Neural cell (in vitro differentiated cells): ENCODE results near the gene GPR143. TPM values are rescaled to one million over a fixed set of nuclear protein-coding genes. Genes with fewer than 3 reads are reported as not detected.

ENCODE experiments used
- H2AFZ ChIP-seq: fragments of 200-600, 300-800 bp; sonication (generic), shearing (Covaris generic); 2 replicates; pipeline ENCODE4 v1.6.0; 2014; ENCODE audit warnings: low read depth, mild to moderate bottlenecking, antibody characterized with exemption, low read length, moderate library complexity
- H3F3A ChIP-seq: fragments of 200-600 bp; shearing (Covaris generic); 2 replicates; pipeline ENCODE4 v1.6.1; 2016; ENCODE audit warnings: mild to moderate bottlenecking, moderate library complexity, mixed read lengths, antibody characterized with exemption, low read length; ENCODE audit not compliant: insufficient read depth, poor library complexity, severe bottlenecking
- H3K27ac ChIP-seq: fragments of 200-600, 300-800 bp; sonication (generic), shearing (Covaris generic); 2 replicates; pipeline ENCODE4 v1.5.1; 2014; ENCODE audit warnings: mild to moderate bottlenecking, low read length, moderate library complexity
- H3K27me3 ChIP-seq: fragments of 300-800, 200-600 bp; sonication (generic), shearing (Covaris generic); 2 replicates; pipeline ENCODE4 v1.6.0; 2014; ENCODE audit warnings: mild to moderate bottlenecking, low read depth, low read length, moderate library complexity; ENCODE audit not compliant: insufficient read depth
- H3K36me3 ChIP-seq: fragments of 300-800, 200-600 bp; sonication (generic), shearing (Covaris generic); 2 replicates; pipeline ENCODE4 v1.5.1; 2014; ENCODE audit warnings: mild to moderate bottlenecking, antibody characterized with exemption, low read length, moderate library complexity; ENCODE audit not compliant: insufficient read depth
- H3K4me2 ChIP-seq: fragments of 300-800, 200-600 bp; sonication (generic), shearing (Covaris generic); 2 replicates; pipeline ENCODE4 v1.6.0; 2014; ENCODE audit warnings: mild to moderate bottlenecking, low read length
- H3K4me3 ChIP-seq: fragments of 300-800, 200-600 bp; sonication (generic), shearing (Covaris generic); 2 replicates; pipeline ENCODE4 v1.5.1; 2014; ENCODE audit warnings: mild to moderate bottlenecking, low read length, moderate library complexity
- H3K79me2 ChIP-seq: fragments of 200-600 bp; shearing (Covaris generic); replicated peaks from 2 replicates; pipeline ENCODE4 v1.6.0; 2014; ENCODE audit warnings: mild to moderate bottlenecking, low read length, moderate library complexity; ENCODE audit not compliant: insufficient read depth
- H3K9ac ChIP-seq: fragments of 300-800, 200-600 bp; sonication (generic), shearing (Covaris generic); 2 replicates; pipeline ENCODE4 v1.6.1; 2016; ENCODE audit warnings: mild to moderate bottlenecking, low read length, mixed read lengths
- H3K9me2 ChIP-seq: fragments of 200-600 bp; shearing (Covaris generic); 2 replicates; pipeline ENCODE4 v1.6.1; 2016; ENCODE audit warnings: mild to moderate bottlenecking, low read length, mixed read lengths; ENCODE audit not compliant: insufficient read depth
- H3K9me3 ChIP-seq: fragments of 200-600, 300-800 bp; sonication (generic), shearing (Covaris generic); 2 replicates; pipeline ENCODE4 v1.6.1; 2016; ENCODE audit warnings: mild to moderate bottlenecking, mixed run types, low read length, moderate library complexity, mixed read lengths
- H4K20me1 ChIP-seq: fragments of 200-600 bp; shearing (Covaris generic); 2 replicates; pipeline ENCODE4 v1.6.1; 2016; ENCODE audit warnings: mild to moderate bottlenecking, mixed run types; ENCODE audit not compliant: insufficient read depth
- CTCF ChIP-seq: fragments of 450-650 bp; IDR thresholded peaks from 2 replicates; pipeline ENCODE4 v1.5.1; 2014; ENCODE audit warnings: antibody characterized with exemption, mild to moderate bottlenecking, moderate library complexity; ENCODE audit not compliant: poor library complexity, severe bottlenecking
- EP300 ChIP-seq: fragments of 450-650 bp; conservative IDR thresholded peaks from 2 replicates; pipeline ENCODE4 v1.6.1; 2014; ENCODE audit warnings: antibody characterized with exemption, mild to moderate bottlenecking, moderate library complexity; ENCODE audit not compliant: poor library complexity, severe bottlenecking
- EZH2 ChIP-seq: fragments of 200-600, 300-800 bp; shearing (Covaris generic), sonication (generic); IDR thresholded peaks from 2 replicates; pipeline ENCODE4 v1.6.1; 2014; ENCODE audit warnings: antibody characterized with exemption, low read length, borderline replicate concordance, mild to moderate bottlenecking; ENCODE audit not compliant: insufficient read depth, poor library complexity, severe bottlenecking
- MXI1 ChIP-seq: fragments of 450-650 bp; conservative IDR thresholded peaks from 2 replicates; pipeline ENCODE4 v1.6.1; 2014; ENCODE audit warnings: antibody characterized with exemption, mild to moderate bottlenecking; ENCODE audit not compliant: poor library complexity, severe bottlenecking
- POLR2AphosphoS5 ChIP-seq: IDR thresholded peaks from 2 replicates; pipeline ENCODE4 v1.6.1; 2012
- RAD21 ChIP-seq: fragments of 450-650 bp; conservative IDR thresholded peaks from 2 replicates; pipeline ENCODE4 v1.6.1; 2014; ENCODE audit warnings: antibody characterized with exemption, mild to moderate bottlenecking, moderate library complexity
- REST ChIP-seq: IDR thresholded peaks from 2 replicates; pipeline ENCODE4 v1.6.1; 2012; ENCODE audit warnings: borderline replicate concordance
- SMC3 ChIP-seq: fragments of 450-650 bp; conservative IDR thresholded peaks from 2 replicates; pipeline ENCODE4 v1.6.1; 2014; ENCODE audit warnings: antibody characterized with exemption, mild to moderate bottlenecking, moderate library complexity; ENCODE audit not compliant: poor library complexity
- TAF1 ChIP-seq: IDR thresholded peaks from 2 replicates; pipeline ENCODE4 v1.6.1; 2012; ENCODE audit warnings: low read depth
- polyA plus RNA-seq: library from polyadenylated mRNA; depleted of rRNA; stranded (reverse); fragments of >200 nt; gene quantifications from 2 replicates; pipeline ENCODE4 v1.2.3, GENCODE V29; 2014

Gene GPR143
- polyA plus RNA-seq, 1 donor from 2014 or later = 5.5 TPM

- Histone ChIP-seq H3K9me3 (no peaks in the 10 kb centered on the region), H2AFZ (no peak overlapping the region), H3K9me2 (no peaks in the 10 kb centered on the region), H3K4me3 (no peak overlapping the region), H3K9ac (no peak overlapping the region), H4K20me1 (no peaks in the 10 kb centered on the region), H3K36me3 (no peaks in the 10 kb centered on the region), H3F3A (no peaks in the 10 kb centered on the region), H3K79me2 (no peaks in the 10 kb centered on the region), H3K4me2 (no peak overlapping the region), H3K27ac (no peak overlapping the region), H3K27me3 (no peaks in the 10 kb centered on the region)
- TF ChIP-seq SMC3 (no peak), RAD21 (no peak), EZH2 (no peak), TAF1 (no peak), REST (no peak), CTCF (no peak), POLR2AphosphoS5 (no peak), EP300 (no peak), MXI1 (no peak)
These were observed 38.8 kb upstream of the GPR143 start for GRCh38 chrX:9804444-9804843.

- no peak overlapping the region for H3K27ac ChIP-seq
- H3K27me3 ChIP-seq = no peaks in the 10 kb centered on the region
- H3F3A ChIP-seq = no peaks in the 10 kb centered on the region
- no peak for TF ChIP-seq POLR2AphosphoS5
- TF ChIP-seq SMC3 = no peak
- no peak for TF ChIP-seq MXI1
- TF ChIP-seq REST = no peak
- TF ChIP-seq CTCF = no peak
- TF ChIP-seq EZH2 = no peak
- TF ChIP-seq EP300 = no peak
- no peak for TF ChIP-seq TAF1
- TF ChIP-seq RAD21 = no peak
- H3K4me2 ChIP-seq = no peak overlapping the region
- no peaks in the 10 kb centered on the region for H3K9me3 ChIP-seq
- H3K79me2 ChIP-seq = no peaks in the 10 kb centered on the region
- H3K9ac ChIP-seq = no peak overlapping the region
- H3K9me2 ChIP-seq = no peaks in the 10 kb centered on the region
- H2AFZ ChIP-seq = no peak overlapping the region
- no peak overlapping the region for H3K4me3 ChIP-seq
- H4K20me1 ChIP-seq = no peaks in the 10 kb centered on the region
- no peaks in the 10 kb centered on the region for H3K36me3 ChIP-seq
These were observed 37.1 kb upstream of the GPR143 start for GRCh38 chrX:9802737-9803136.
